GM12878 (cell line): ENCODE results near the gene SLC20A1. TPM values are rescaled to one million over a fixed set of nuclear protein-coding genes. Genes with fewer than 3 reads are reported as not detected.

Experiments used
- ATAC-seq: fragments of 200-7000 bp; cut with Tn5 transposase; 3 replicates; pipeline ENCODE4 v1.9.1; 2020; ENCODE audit warnings: mild to moderate bottlenecking, moderate library complexity
- BruUV-seq: library from RNA; stranded (reverse); fragments of 400-500 nt; replicated peaks from 2 replicates; lab custom pipeline; 2021; lab: Mats Ljungman, UMichigan
- CTCF ChIA-PET: fragments of 300-600 bp; sonication (Branson Sonifier 250); formaldehyde crosslinking; extraction: SDS; loops from one replicate; lab custom pipeline; 2021; ENCODE audit warnings: inconsistent platforms; lab: Yijun Ruan, JAX
- POLR2A ChIA-PET: fragments of 350-600 bp; formaldehyde crosslinking; extraction: SDS; loops from one replicate; lab custom pipeline; 2021; ENCODE audit warnings: inconsistent platforms; lab: Charles Lee
- RAD21 ChIA-PET: fragments of 300-600 bp; sonication (Branson Sonifier 250); formaldehyde crosslinking; loops from one replicate; lab custom pipeline; 2023; ENCODE audit warnings: antibody characterized with exemption; ENCODE audit not compliant: unreplicated experiment; lab: Charles Lee
- SMC1A ChIA-PET: fragments of 300-600 bp; sonication (Branson Sonifier 250); formaldehyde crosslinking; loops from one replicate; lab custom pipeline; 2023; ENCODE audit not compliant: unreplicated experiment, uncharacterized antibody; lab: Charles Lee
- DNase-seq: peaks from one replicate; pipeline ENCODE4 v3.0.0-alpha.2; 2011; ENCODE audit warnings: low read depth, low spot score
- FAIRE-seq: peaks from 3 replicates; lab custom pipeline; 2011; peaks lifted over from hg19 to GRCh38; lab: Jason Lieb, UNC
- H2AFZ ChIP-seq: 2 replicates; pipeline ENCODE4 v1.6.0; 2011; ENCODE audit warnings: low read depth, low read length, control low read depth; ENCODE audit not compliant: control insufficient read depth
- H3K27ac ChIP-seq: 2 replicates; pipeline ENCODE4 v1.5.1; 2011; ENCODE audit warnings: control low read depth; ENCODE audit not compliant: control insufficient read depth, insufficient read depth
- H3K27me3 ChIP-seq, 2 experiments: replicated peaks in 1 of 2; 2 replicates each; pipeline versions ENCODE4 v1.6.0 to v1.6.1; 2011; ENCODE audit warnings: low read length in 1 of 2; ENCODE audit not compliant: control insufficient read depth in 2 of 2, insufficient read depth in 2 of 2
- H3K36me3 ChIP-seq, 2 experiments: 2 replicates each; pipeline ENCODE4 v1.5.1; 2011; ENCODE audit warnings: low read length in 1 of 2; ENCODE audit not compliant: control insufficient read depth in 2 of 2, insufficient read depth in 2 of 2
- H3K4me1 ChIP-seq: 2 replicates; pipeline ENCODE4 v1.6.1; 2011; ENCODE audit warnings: mild to moderate bottlenecking, low read length, moderate library complexity, mixed read lengths; ENCODE audit not compliant: control insufficient read depth, insufficient read depth
- H3K4me2 ChIP-seq: 2 replicates; pipeline ENCODE4 v1.6.0; 2011; ENCODE audit warnings: control low read depth; ENCODE audit not compliant: control insufficient read depth, insufficient read depth
- H3K4me3 ChIP-seq: fragments of 200-600 bp; sonication (generic); 2 replicates; pipeline ENCODE4 v1.5.1; 2016
- H3K79me2 ChIP-seq: 2 replicates; pipeline ENCODE4 v1.6.0; 2011; ENCODE audit warnings: low read length; ENCODE audit not compliant: control insufficient read depth, insufficient read depth
- H3K9ac ChIP-seq: 2 replicates; pipeline ENCODE4 v1.8.0; 2011; ENCODE audit warnings: low read length, control low read depth, mixed read lengths; ENCODE audit not compliant: control insufficient read depth, insufficient read depth
- H3K9me3 ChIP-seq: replicated peaks from 3 replicates; pipeline ENCODE4 v1.5.1; 2011; ENCODE audit warnings: mild to moderate bottlenecking, low read length; ENCODE audit not compliant: control insufficient read depth, insufficient read depth
- H4K20me1 ChIP-seq: 2 replicates; pipeline ENCODE4 v1.6.0; 2011; ENCODE audit not compliant: control insufficient read depth, insufficient read depth
- CREM ChIP-seq: IDR thresholded peaks from 2 replicates; pipeline ENCODE4 v1.6.1; 2014; ENCODE audit warnings: antibody characterized with exemption, low read depth
- DPF2 ChIP-seq: fragments of 450-650 bp; IDR thresholded peaks from 2 replicates; pipeline ENCODE4 v1.6.1; 2017; ENCODE audit warnings: mild to moderate bottlenecking
- EGR1 ChIP-seq, 2 experiments: IDR thresholded peaks; 1 replicate in 1 of 2; 2 replicates in 1 of 2; pipeline ENCODE4 v1.6.1; 2011 to 2012; ENCODE audit warnings: low read depth in 2 of 2, low read length in 2 of 2, borderline replicate concordance in 1 of 2, mild to moderate bottlenecking in 1 of 2, moderate library complexity in 1 of 2
- ESRRA ChIP-seq: IDR thresholded peaks from 2 replicates; pipeline ENCODE4 v1.6.1; 2012; ENCODE audit warnings: mild to moderate bottlenecking, low read length, improper control_type of control experiment
- LARP7 ChIP-seq: fragments of 450-650 bp; IDR thresholded peaks from 2 replicates; pipeline ENCODE4 v1.6.1; 2017; ENCODE audit warnings: mild to moderate bottlenecking
- POLR2A ChIP-seq: IDR thresholded peaks from 2 replicates; pipeline ENCODE4 v1.6.1; 2011; ENCODE audit warnings: low read depth, mild to moderate bottlenecking, low read length
- SMC3 ChIP-seq: IDR thresholded peaks from 2 replicates; pipeline ENCODE4 v1.6.1; 2011; ENCODE audit warnings: low read length, improper control_type of control experiment, borderline replicate concordance
- SP1 ChIP-seq: IDR thresholded peaks from one replicate; pipeline ENCODE4 v1.6.1; 2011; ENCODE audit warnings: low read depth, low read length
- YBX1 ChIP-seq: fragments of 450-650 bp; IDR thresholded peaks from 2 replicates; pipeline ENCODE4 v1.6.1; 2016; ENCODE audit warnings: antibody characterized with exemption
- ZBED1 ChIP-seq: IDR thresholded peaks from 2 replicates; pipeline ENCODE4 v1.6.1; 2016; ENCODE audit warnings: borderline replicate concordance
- ZNF207 ChIP-seq: fragments of 450-650 bp; IDR thresholded peaks from 2 replicates; pipeline ENCODE4 v1.6.1; 2014; ENCODE audit warnings: antibody characterized with exemption, mild to moderate bottlenecking, borderline replicate concordance
- ZNF217 ChIP-seq: fragments of 450-650 bp; IDR thresholded peaks from 2 replicates; pipeline ENCODE4 v1.6.1; 2017; ENCODE audit warnings: antibody characterized with exemption, mild to moderate bottlenecking
- WGBS: methylation state at CpG from one replicate; pipeline ENCODE4 v1.1.6; 2016; ENCODE audit warnings: low lambda C conversion rate; ENCODE audit not compliant: insufficient replicate concordance, insufficient coverage; ENCODE audit errors: missing lambda C conversion rate; 5-methylcytosine and 5-hydroxymethylcytosine counted together
- in situ Hi-C: fragments of 300-500 bp; cut with MboI; formaldehyde crosslinking; loops from 9 replicates; pipeline ENCODE4 v1.14.3; 2018; ENCODE audit warnings: mixed read lengths
- intact Hi-C: fragments of 100-400 bp; cut with micrococcal nuclease; formaldehyde crosslinking; loops from one replicate; pipeline ENCODE4 v1.14.2; 2022; ENCODE audit not compliant: unreplicated experiment
- polyA plus RNA-seq, 11 experiments: library from polyadenylated mRNA; depleted of rRNA in 4 of 11; unstranded in 6 of 11; stranded (reverse) in 5 of 11; fragments of >200 nt; fragmentation: Nextera tagmentation in 4 of 11; fragmentation: Illumina TruSeq in 1 of 11; extraction: Ambion mirVana in 4 of 11; extraction: Trizol in 1 of 11; gene quantifications; 1 replicate in 1 of 11; 2 replicates in 10 of 11; pipeline versions ENCODE4 v1.2.1 to v1.2.3, GENCODE V29; 2011 to 2016; ENCODE audit warnings: inconsistent platforms in 2 of 11, missing spikeins in 2 of 11, low read depth in 1 of 11
- total RNA-seq, 4 experiments: library from RNA; depleted of rRNA in 3 of 4; stranded (reverse); fragments of >200 nt in 3 of 4; fragmentation: Illumina TruSeq in 1 of 4; extraction: Trizol in 1 of 4; gene quantifications; 2 replicates each; pipeline versions ENCODE4 v1.2.1 to v1.2.3, GENCODE V29; 2013 to 2021
- TF ChIP-seq, protein P1 (sequence below): fragments of 450-650 bp; IDR thresholded peaks from 2 replicates; pipeline ENCODE4 v1.6.1; 2018; ENCODE audit warnings: mild to moderate bottlenecking, low read depth, moderate library complexity; ENCODE audit not compliant: partially characterized antibody
- TF ChIP-seq, protein P2 (sequence below): IDR thresholded peaks from 2 replicates; pipeline ENCODE4 v1.6.1; 2012; ENCODE audit warnings: low read length, inconsistent platforms
- TF ChIP-seq, protein P3 (sequence below): fragments of 450-650 bp; conservative IDR thresholded peaks from 2 replicates; pipeline ENCODE4 v1.6.1; 2017; ENCODE audit warnings: mild to moderate bottlenecking, moderate library complexity

Gene SLC20A1
- total and polyA plus RNA-seq, 10 of the 15 experiments (the other 5 are each of a cell fraction or from before 2014, with no cell fraction given), result 21.2 to 59.1 (median 43.2) TPM

DNA sequence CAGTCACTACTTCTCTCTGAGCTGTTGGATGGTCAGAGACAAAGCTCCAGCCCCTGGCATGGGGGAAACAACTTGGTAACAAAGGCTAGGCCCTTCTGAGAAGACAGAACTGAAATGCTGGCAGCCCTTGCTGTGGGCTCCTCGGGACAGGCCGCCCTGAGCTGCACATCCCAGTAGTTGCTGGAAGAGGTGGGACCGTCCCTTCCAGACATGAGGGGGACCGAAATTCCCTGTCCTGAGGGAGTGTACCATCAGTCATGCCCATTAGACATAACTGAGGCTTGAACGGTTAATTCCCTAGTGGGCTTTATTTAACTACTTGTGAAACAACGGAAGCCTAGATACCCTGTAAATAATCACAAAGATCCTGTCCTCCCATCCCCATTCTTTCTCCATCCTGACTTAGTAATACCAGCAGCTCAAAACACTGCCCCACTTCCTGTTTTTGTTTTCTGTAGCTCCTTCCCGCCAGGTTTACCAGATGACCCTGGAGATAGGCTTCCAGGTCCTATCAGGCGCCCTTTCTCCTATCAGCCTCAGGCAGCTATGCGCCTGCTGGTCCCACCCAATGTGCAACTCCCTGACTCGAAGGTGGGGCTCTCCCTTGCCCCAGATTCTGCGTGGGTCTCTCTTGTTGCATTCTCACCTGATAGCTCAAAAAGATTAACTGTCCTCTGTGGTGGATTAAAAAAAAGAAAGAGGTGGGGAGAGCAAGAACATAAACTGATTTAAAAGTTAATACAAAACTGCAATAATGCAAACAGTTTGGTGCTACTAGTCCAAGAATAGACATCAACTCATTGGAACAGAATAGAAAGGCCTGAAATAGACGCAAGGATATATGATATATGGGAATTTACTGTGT, 38.0 kb downstream of the SLC20A1 start (continued):
- no peak for TF ChIP-seq LARP7
- no peak for TF ChIP-seq DPF2

DNA sequence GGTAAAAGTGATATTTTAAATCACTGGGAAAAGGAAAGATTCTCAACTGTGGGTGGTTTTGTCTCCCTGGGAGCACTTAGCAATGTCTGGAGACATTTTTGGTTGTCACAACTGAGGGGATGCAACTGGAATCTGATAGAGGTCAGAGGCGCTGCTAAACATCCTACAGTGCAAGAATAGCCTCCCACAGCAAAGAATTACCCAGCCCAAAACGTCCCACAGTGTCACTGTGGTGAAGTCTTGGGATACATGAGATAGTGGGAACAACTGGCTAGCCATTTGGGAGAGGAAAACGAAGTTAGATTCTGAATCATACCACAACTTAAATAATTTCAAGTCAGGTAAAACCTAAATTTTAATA, 38.7 kb downstream of the SLC20A1 start:
- ChIA-PET CTCF (interaction anchor here (1.0 to 11.9 kb wide), 7 partner anchors 8 to 84 kb away, joined by 3 to 313 read pairs (median 11); partner anchors contain the start of gene SLC20A1), RAD21 (interaction anchor here (0.9 to 5.1 kb wide), 3 partner anchors 39 to 54 kb away, joined by 3 to 45 read pairs (median 3); partner anchors contain the start of gene SLC20A1), SMC1A (interaction anchor here (0.9 to 9.3 kb wide), 12 partner anchors 8 to 135 kb away, joined by 3 to 272 read pairs (median 6); no protein-coding TSS in a partner anchor), POLR2A (interaction anchor here (1.1 to 2.6 kb wide), 3 partner anchors 8 to 41 kb away, joined by 4 to 6 read pairs (median 6); no protein-coding TSS in a partner anchor)
- Histone ChIP-seq H3K79me2 (no peaks in the 10 kb centered on the region), H3K4me1 (peaks cover 13% of the 10 kb centered on the region), H3K9me3 (no peaks in the 10 kb centered on the region), H3K4me2 (no peak overlapping the region), H3K27ac (no peak overlapping the region), H2AFZ (no peak overlapping the region), H3K27me3 (no peaks in the 10 kb centered on the region), H3K36me3 (no peaks in the 10 kb centered on the region), H3K9ac (no peak overlapping the region), H4K20me1 (no peaks in the 10 kb centered on the region), H3K4me3 (no peak overlapping the region)
- WGBS, result 49% methylated on average over 3 of the region's 3 CpGs
- no peak for FAIRE-seq
- in situ Hi-C loops, result no loop called here
- ATAC-seq, result no peak
- no peak for DNase-seq
- intact Hi-C loops, result no loop called here
- no TSS peak for BruUV-seq
- TF ChIP-seq CREM, result no peak
- TF ChIP-seq, protein P1, sequence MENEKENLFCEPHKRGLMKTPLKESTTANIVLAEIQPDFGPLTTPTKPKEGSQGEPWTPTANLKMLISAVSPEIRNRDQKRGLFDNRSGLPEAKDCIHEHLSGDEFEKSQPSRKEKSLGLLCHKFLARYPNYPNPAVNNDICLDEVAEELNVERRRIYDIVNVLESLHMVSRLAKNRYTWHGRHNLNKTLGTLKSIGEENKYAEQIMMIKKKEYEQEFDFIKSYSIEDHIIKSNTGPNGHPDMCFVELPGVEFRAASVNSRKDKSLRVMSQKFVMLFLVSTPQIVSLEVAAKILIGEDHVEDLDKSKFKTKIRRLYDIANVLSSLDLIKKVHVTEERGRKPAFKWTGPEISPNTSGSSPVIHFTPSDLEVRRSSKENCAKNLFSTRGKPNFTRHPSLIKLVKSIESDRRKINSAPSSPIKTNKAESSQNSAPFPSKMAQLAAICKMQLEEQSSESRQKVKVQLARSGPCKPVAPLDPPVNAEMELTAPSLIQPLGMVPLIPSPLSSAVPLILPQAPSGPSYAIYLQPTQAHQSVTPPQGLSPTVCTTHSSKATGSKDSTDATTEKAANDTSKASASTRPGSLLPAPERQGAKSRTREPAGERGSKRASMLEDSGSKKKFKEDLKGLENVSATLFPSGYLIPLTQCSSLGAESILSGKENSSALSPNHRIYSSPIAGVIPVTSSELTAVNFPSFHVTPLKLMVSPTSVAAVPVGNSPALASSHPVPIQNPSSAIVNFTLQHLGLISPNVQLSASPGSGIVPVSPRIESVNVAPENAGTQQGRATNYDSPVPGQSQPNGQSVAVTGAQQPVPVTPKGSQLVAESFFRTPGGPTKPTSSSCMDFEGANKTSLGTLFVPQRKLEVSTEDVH, result no peak
- no peak for TF ChIP-seq POLR2A
- TF ChIP-seq SMC3, result no peak
- TF ChIP-seq YBX1, result no peak
- TF ChIP-seq, protein P2, sequence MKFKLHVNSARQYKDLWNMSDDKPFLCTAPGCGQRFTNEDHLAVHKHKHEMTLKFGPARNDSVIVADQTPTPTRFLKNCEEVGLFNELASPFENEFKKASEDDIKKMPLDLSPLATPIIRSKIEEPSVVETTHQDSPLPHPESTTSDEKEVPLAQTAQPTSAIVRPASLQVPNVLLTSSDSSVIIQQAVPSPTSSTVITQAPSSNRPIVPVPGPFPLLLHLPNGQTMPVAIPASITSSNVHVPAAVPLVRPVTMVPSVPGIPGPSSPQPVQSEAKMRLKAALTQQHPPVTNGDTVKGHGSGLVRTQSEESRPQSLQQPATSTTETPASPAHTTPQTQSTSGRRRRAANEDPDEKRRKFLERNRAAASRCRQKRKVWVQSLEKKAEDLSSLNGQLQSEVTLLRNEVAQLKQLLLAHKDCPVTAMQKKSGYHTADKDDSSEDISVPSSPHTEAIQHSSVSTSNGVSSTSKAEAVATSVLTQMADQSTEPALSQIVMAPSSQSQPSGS, result no peak
- no peak for TF ChIP-seq ZNF207
- no peak for TF ChIP-seq EGR1 (IDR thresholded peaks at IDR 0.05; ENCODE audit: borderline replicate concordance in 1 of 2, low read depth in 2 of 2, low read length in 2 of 2)
- no peak for TF ChIP-seq ZNF217
- TF ChIP-seq, protein P3, sequence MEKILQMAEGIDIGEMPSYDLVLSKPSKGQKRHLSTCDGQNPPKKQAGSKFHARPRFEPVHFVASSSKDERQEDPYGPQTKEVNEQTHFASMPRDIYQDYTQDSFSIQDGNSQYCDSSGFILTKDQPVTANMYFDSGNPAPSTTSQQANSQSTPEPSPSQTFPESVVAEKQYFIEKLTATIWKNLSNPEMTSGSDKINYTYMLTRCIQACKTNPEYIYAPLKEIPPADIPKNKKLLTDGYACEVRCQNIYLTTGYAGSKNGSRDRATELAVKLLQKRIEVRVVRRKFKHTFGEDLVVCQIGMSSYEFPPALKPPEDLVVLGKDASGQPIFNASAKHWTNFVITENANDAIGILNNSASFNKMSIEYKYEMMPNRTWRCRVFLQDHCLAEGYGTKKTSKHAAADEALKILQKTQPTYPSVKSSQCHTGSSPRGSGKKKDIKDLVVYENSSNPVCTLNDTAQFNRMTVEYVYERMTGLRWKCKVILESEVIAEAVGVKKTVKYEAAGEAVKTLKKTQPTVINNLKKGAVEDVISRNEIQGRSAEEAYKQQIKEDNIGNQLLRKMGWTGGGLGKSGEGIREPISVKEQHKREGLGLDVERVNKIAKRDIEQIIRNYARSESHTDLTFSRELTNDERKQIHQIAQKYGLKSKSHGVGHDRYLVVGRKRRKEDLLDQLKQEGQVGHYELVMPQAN, result no peak
- no peak for TF ChIP-seq ZBED1
- TF ChIP-seq SP1, result no peak
- TF ChIP-seq ESRRA, result no peak
